Stomach (tissue), 4 donors: Measurements from ENCODE around the gene STK32A.

Source experiments
- EP300 ChIP-seq: sonication (generic); formaldehyde crosslinking; IDR thresholded peaks from one replicate; pipeline ENCODE4 v1.6.1; 2017; ENCODE audit warnings: antibody characterized with exemption
- POLR2A ChIP-seq, 4 donors: fragments of 450-650 bp; IDR thresholded peaks; one replicate each; pipeline ENCODE4 v1.6.1; 2016; ENCODE audit warnings: antibody characterized with exemption in 4 of 4, control low read depth in 2 of 4, mild to moderate bottlenecking in 1 of 4, moderate library complexity in 1 of 4
- POLR2AphosphoS5 ChIP-seq, 3 donors: sonication (generic); formaldehyde crosslinking; IDR thresholded peaks; one replicate each; pipeline ENCODE4 v1.6.1; 2016; ENCODE audit warnings: antibody characterized with exemption in 3 of 3
- TF ChIP-seq, protein P1 (sequence below), 7 experiments: fragments of 450-650 bp in 4 of 7; fragments of 200-600 bp in 3 of 7; sonication (generic) in 3 of 7; IDR thresholded peaks; one replicate each; pipeline ENCODE4 v1.5.1; 2016 to 2019; ENCODE audit warnings: antibody characterized with exemption in 7 of 7, control low read depth in 2 of 7, mild to moderate bottlenecking in 1 of 7

DNA sequence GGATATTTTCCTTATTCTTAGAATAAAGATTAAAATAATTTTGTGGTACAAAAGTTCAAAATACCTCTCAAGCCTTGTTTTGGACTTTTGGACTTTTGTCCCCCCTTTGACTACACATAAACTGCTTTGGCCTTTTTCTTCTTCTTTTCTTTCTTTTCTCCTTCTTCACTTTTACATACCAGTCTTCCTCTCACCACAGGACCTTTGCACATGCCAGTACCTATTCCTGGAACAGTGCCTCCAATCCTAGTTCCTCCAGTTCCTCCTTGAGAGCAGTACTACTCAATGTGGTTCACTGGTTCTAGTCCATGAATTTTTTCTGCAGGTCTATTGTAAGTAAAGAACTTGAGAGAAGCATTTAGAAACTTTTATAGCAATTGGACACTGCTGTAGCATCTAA is 136.5 kb downstream of the STK32A start:
- TF ChIP-seq, protein P1, sequence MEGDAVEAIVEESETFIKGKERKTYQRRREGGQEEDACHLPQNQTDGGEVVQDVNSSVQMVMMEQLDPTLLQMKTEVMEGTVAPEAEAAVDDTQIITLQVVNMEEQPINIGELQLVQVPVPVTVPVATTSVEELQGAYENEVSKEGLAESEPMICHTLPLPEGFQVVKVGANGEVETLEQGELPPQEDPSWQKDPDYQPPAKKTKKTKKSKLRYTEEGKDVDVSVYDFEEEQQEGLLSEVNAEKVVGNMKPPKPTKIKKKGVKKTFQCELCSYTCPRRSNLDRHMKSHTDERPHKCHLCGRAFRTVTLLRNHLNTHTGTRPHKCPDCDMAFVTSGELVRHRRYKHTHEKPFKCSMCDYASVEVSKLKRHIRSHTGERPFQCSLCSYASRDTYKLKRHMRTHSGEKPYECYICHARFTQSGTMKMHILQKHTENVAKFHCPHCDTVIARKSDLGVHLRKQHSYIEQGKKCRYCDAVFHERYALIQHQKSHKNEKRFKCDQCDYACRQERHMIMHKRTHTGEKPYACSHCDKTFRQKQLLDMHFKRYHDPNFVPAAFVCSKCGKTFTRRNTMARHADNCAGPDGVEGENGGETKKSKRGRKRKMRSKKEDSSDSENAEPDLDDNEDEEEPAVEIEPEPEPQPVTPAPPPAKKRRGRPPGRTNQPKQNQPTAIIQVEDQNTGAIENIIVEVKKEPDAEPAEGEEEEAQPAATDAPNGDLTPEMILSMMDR (IDR thresholded peaks at IDR 0.05): no peak
- TF ChIP-seq POLR2AphosphoS5 (IDR thresholded peaks at IDR 0.05) (no peak), EP300 (no peak), POLR2A (IDR thresholded peaks at IDR 0.05) (no peak)
